HL-60 (cell line): ENCODE measurements around the gene NKAPL.
A peak's percentile ranks its signal among the peaks of the same experiment; 100 is the strongest.

Source experiments
- DNase-seq, 2 experiments: peaks; one replicate each; pipeline ENCODE4 v3.0.0-alpha.2; 2010 to 2020; ENCODE audit warnings: low read depth in 1 of 2, low spot score in 1 of 2
- H3K27ac ChIP-seq: fragments of 250-450 bp; sonication (Bioruptor Pico); replicated peaks from 2 replicates; pipeline ENCODE4 v1.5.1; 2020; ENCODE audit warnings: mild to moderate bottlenecking, moderate library complexity
- H3K27me3 ChIP-seq: fragments of 250-450 bp; sonication (Bioruptor Pico); 2 replicates; pipeline ENCODE4 v1.5.1; 2021; ENCODE audit warnings: mild to moderate bottlenecking, moderate library complexity; ENCODE audit not compliant: insufficient read depth, poor library complexity, severe bottlenecking
- H3K4me3 ChIP-seq: replicated peaks from 2 replicates; pipeline ENCODE4 v1.5.1; 2011; ENCODE audit warnings: mild to moderate bottlenecking, control low read depth, low read length; ENCODE audit not compliant: insufficient read depth
- GABPA ChIP-seq: IDR thresholded peaks from 2 replicates; pipeline ENCODE4 v1.6.1; 2012; ENCODE audit warnings: low read depth
- POLR2AphosphoS5 ChIP-seq: IDR thresholded peaks from 2 replicates; pipeline ENCODE4 v1.6.1; 2012; ENCODE audit warnings: low read depth
- SPI1 ChIP-seq: IDR thresholded peaks from 2 replicates; pipeline ENCODE4 v1.6.1; 2012; ENCODE audit warnings: low read depth, mild to moderate bottlenecking, borderline replicate concordance
- TF ChIP-seq, protein P1 (sequence below): IDR thresholded peaks from one replicate; pipeline ENCODE4 v1.5.1; 2011; ENCODE audit warnings: low read length, control low read depth, inconsistent platforms; ENCODE audit not compliant: insufficient read depth
- TF ChIP-seq, protein P2 (sequence below): IDR thresholded peaks from 2 replicates; pipeline ENCODE4 v1.6.1; 2012; ENCODE audit warnings: low read depth; ENCODE audit not compliant: insufficient replicate concordance

The NKAPL gene

DNA sequence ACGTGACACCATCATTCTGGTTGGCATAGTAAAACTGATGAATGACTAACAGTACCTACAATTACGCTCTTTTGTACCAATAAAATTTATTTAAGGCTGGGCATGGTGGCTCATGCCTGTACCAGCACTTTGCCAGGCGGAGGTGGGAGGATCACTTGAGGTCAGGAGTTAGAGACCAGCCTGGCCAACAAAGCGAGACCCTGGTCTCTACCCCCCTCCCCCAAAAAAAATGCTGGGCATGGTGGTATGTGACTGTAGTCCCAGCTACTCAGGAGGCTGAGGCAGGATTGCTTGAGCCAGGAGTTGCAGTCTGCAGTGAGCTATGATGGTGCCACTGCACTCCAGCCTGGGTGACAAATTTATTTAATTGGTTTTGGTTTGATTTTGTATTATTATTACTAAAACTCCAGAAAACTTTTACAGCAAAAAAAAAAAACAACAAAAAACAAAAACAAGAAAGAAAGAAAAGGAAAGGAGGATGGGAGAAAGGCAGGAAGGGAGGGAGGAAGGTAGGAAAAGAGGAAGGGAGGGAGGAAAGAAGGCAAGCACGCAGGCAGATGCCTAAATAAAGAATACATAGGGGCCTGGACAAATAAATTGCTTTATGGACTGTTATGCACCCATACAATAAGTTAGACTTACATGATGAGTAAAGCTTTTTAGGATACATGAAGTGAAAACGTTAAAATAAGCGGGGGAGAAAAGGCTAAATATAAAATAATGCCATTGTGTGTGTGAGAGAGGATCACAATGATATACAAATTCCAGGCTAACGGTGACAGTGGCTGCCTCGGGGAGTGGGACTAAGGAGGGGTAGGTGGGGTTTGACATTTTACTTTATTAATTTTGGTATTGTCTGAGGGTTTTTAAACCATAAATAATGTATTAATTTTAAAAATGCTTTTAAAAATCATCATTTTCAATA, 34.7 kb upstream of the NKAPL start:
- H3K27me3 ChIP-seq = no peaks in the 10 kb centered on the region
- TF ChIP-seq POLR2AphosphoS5 = no peak
- TF ChIP-seq, protein P1, sequence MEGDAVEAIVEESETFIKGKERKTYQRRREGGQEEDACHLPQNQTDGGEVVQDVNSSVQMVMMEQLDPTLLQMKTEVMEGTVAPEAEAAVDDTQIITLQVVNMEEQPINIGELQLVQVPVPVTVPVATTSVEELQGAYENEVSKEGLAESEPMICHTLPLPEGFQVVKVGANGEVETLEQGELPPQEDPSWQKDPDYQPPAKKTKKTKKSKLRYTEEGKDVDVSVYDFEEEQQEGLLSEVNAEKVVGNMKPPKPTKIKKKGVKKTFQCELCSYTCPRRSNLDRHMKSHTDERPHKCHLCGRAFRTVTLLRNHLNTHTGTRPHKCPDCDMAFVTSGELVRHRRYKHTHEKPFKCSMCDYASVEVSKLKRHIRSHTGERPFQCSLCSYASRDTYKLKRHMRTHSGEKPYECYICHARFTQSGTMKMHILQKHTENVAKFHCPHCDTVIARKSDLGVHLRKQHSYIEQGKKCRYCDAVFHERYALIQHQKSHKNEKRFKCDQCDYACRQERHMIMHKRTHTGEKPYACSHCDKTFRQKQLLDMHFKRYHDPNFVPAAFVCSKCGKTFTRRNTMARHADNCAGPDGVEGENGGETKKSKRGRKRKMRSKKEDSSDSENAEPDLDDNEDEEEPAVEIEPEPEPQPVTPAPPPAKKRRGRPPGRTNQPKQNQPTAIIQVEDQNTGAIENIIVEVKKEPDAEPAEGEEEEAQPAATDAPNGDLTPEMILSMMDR = no peak
- peak; percentile 37; the same call in 1 of the 2 replicates for TF ChIP-seq SPI1
- no peak for TF ChIP-seq GABPA
- TF ChIP-seq, protein P2, sequence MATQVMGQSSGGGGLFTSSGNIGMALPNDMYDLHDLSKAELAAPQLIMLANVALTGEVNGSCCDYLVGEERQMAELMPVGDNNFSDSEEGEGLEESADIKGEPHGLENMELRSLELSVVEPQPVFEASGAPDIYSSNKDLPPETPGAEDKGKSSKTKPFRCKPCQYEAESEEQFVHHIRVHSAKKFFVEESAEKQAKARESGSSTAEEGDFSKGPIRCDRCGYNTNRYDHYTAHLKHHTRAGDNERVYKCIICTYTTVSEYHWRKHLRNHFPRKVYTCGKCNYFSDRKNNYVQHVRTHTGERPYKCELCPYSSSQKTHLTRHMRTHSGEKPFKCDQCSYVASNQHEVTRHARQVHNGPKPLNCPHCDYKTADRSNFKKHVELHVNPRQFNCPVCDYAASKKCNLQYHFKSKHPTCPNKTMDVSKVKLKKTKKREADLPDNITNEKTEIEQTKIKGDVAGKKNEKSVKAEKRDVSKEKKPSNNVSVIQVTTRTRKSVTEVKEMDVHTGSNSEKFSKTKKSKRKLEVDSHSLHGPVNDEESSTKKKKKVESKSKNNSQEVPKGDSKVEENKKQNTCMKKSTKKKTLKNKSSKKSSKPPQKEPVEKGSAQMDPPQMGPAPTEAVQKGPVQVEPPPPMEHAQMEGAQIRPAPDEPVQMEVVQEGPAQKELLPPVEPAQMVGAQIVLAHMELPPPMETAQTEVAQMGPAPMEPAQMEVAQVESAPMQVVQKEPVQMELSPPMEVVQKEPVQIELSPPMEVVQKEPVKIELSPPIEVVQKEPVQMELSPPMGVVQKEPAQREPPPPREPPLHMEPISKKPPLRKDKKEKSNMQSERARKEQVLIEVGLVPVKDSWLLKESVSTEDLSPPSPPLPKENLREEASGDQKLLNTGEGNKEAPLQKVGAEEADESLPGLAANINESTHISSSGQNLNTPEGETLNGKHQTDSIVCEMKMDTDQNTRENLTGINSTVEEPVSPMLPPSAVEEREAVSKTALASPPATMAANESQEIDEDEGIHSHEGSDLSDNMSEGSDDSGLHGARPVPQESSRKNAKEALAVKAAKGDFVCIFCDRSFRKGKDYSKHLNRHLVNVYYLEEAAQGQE = no peak
- peak overlapping the region; percentile 70 for H3K4me3 ChIP-seq
- peak overlapping the region; percentile 70 for H3K27ac ChIP-seq
- no peak for DNase-seq

DNA sequence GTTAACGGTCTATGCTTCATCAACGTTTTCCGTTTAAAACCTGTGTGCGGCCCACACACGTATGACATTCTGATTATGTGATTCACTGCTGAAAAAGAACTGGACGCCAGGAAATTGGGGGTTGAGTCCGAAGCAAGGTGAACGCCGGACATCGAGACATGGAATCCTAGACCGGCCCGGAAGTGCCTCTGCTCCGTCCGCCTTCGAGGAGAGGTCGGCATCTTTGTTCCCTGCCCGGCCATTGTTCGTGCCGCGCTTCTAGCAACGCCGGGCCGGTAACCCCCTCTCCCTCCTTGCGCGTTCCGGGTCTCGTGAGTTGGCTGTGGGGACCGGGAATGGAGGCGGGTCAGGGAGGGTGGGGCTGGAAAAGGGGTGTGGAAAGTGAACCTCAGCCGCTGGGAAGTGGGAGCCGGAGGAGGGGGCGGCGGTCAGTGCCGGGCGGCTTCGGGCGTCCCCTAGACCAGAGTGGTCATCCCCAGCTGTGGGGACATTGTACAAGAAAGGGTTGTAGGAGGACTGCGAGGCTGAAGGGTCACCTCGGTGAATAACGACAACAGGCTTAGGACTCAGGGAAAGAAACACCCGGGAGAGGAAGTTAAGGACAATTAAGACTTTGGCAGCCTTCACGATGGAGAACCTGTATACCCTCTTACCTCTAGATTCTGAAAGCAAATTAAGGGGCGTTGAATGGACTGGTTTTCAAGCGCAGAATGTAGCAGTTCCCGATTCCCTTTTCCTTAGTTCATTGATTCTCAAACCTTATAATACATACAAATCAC, 33.9 kb upstream of the NKAPL start, which contains the start of gene ZSCAN9:
Gene ZSCAN9, plus strand, starts transcription at position 220 of the 779 bp plus-strand sequence. CDS start 1,810 bp downstream, outside the sequence.
- H3K27me3 ChIP-seq = no peaks in the 10 kb centered on the region
- TF ChIP-seq SPI1 (peak; percentile 27; the same call in 1 of the 2 replicates), GABPA (peak; percentile 98), POLR2AphosphoS5 (peak; percentile 87)
- TF ChIP-seq, protein P2 = peak; percentile 66
- TF ChIP-seq, protein P1 = no peak
- peak within 1 kb of the TSS; percentile 70 for H3K27ac ChIP-seq
- DNase-seq = peak; percentile 79 to 86
- H3K4me3 ChIP-seq = peak within 1 kb of the TSS; percentile 70

DNA sequence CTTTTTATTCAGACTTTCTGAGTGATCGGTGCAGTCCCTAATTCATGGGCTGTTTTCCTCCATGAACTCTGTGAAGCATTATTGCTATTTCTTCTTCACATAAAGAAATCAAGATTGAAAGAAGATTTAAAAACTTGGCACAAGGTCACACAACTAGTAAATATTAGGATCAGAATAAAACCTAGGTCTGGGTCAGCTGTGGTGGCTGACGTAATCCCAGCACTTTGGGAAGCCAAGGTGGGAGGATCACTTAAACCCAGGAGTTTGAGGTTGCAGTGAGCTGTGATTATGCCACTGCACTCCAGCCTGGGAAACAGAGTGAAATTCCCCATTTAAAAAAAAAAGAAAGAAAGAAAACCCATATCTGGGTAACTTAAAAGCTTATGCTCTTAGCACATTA, 32.6 kb upstream of the NKAPL start:
- TF ChIP-seq POLR2AphosphoS5 = no peak
- Histone ChIP-seq H3K27ac (no peak overlapping the region), H3K27me3 (no peaks in the 10 kb centered on the region), H3K4me3 (no peak overlapping the region)
- no peak for DNase-seq

DNA sequence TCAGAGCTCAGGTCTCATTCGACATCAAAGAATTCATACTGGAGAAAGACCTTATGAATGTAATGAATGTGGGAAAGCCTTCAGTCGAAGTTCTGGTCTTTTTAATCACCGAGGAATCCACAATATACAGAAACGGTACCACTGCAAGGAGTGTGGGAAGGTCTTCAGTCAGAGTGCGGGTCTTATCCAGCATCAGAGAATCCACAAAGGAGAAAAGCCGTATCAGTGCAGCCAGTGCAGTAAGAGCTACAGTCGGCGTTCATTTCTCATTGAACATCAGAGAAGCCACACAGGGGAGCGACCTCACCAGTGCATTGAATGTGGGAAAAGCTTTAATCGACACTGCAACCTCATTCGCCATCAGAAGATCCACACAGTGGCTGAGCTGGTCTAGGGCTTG, 26.3 kb upstream of the NKAPL start:
- no peaks in the 10 kb centered on the region for H3K27me3 ChIP-seq
- DNase-seq = no peak
- no peak overlapping the region for H3K27ac ChIP-seq
- no peak for TF ChIP-seq POLR2AphosphoS5
- TF ChIP-seq, protein P1 = no peak
- no peak for TF ChIP-seq GABPA
- no peak overlapping the region for H3K4me3 ChIP-seq
